ENCODE results near the gene ZNF804B.

Gene ZNF804B

DNA sequence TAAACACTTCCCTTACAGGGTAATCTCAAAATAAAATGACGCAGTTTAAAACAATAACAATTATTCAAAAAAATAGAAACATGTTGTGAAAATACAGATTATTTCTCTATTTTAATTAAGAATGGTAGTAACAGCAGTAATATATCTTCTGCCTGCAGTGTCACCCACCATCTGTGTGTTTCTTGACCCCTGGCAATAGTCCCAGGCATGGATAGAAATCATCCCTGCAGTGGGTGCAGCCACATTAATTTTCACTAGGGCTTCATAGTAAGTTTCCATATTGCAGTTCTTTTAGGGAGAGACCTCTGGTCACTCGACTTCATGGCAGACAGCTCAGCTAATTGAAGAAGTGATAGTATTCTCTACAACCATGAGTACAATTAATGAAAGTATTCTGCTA is 506.1 kb downstream of the ZNF804B start:
- no peak for DNase-seq (ENCODE audit: low spot score)

DNA sequence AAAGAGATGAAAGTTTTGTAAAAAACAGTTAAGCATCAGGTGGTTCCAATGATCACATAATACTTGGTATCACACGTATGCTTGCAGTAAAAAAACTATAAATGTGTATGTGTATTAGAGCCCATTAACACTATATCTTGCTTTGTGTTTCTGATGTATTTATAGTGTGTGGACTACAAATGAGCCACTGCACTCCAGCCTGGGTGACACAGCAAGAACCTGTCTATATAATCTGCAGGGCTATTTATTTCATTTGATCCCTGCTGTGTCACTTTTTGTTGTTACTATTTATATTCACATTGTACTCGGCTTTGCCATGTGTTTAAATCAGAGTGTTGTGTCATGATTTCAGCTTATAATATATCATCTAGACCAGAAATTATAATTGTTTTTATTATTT is 523.8 kb downstream of the ZNF804B start:
- no peak for DNase-seq (ENCODE audit: low spot score)

DNA sequence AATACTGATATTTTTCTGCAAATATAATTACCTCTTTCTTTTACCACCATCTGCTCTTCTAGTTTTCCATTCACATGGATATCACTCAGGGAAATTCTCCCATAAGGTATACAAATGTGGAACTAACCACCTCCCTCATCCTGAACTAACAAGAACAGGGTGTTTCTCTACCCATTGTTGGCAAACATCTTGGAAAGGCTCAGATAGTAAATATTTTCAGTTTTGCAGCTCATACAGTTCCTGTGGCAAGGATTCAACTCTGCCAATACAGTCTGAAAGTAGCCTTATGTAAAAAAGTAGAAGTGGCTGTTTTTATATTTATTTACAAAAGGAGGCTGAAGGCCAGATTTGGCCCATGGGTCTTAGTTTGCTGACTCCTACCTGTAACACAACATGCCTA is 549.0 kb downstream of the ZNF804B start:
- no peak for DNase-seq (ENCODE audit: low spot score)

DNA sequence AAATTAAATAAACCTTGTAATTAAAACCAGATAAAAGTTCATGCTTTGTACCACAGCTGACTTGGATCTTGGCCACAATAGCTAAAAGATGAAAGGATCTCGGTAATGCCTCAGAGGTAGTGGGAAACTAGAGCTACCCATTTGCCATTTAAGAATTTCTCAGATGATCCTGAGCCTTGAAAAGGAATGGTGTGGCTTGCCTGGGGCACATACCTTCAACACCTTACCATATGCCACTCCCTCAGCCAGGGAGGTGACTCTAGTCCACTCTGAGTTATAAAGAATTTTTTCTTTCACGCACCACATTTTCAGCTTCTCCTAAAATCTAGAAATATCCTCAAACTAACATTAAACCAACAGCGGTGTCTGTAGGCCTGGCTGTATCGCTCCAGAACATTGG is 552.4 kb downstream of the ZNF804B start:
- DNase-seq (ENCODE audit: low spot score): no peak

DNA sequence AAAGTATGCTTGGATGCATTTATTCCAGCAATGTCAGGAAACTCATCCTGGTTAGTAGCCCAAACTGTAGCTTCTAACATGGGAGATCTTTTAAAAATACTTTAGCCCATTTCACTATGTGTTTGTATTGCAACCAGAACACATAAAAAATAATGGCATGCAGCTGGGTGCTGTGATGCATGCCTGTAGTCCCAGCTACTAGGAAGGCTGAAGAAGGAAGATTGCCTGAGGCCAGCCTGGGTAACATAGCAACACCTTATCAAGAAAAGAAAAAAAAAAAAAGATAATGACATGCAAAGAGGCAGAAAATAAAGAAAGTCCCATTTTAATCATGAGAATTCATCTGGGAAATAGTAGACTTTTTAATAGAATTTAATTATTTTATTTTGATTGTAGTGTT is 553.1 kb downstream of the ZNF804B start:
- DNase-seq (ENCODE audit: low spot score): no peak

DNA sequence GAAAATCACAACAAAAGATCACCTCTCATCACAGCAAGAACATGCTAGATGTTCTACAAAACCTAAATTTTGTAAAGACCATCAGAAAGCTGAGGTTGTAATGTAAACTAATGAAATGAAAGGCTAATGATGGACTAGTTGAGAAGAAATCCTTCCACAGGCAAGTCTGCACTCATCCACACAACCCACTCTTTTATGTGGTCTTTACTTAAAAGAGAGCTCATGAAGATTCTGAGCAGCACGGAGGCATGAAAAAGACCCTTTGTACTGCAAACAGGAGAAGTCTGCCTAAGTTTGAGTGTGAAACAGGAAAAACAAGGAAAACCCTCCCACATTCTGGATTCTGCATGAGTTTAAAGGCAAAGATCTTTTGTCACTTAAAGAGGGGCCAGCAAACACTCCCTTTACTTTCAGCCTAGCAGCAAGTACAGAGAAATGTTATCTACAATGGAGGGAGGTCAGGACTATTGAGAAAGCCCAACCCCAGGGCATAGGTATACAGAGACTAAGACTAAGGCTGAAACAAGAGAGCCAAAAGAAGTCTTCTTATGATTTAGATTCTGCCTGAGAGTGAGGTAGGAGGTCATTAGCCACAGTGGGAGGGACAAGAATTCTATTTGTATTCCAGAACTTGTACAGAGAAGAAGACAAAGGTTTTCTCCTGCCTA is 557.2 kb downstream of the ZNF804B start:
- DNase-seq (ENCODE audit: low spot score): no peak

DNA sequence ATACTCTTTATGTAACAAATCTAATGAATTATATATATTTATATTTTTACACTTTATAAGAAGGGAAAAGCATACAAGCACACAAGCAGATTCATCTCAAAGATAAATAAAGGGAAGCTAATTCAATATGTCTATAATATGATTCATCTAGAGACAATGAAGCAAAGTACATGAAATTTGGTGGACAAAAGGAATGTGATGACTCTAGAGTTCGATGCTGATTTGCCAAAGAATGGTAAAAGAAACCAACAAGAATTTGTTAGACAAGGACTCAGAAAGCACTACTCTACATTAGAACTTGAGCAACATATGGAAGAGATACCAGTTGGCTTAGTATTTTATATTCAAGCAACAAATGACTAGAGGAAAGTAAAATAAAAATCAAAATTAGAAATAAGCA is 572.5 kb downstream of the ZNF804B start:
- DNase-seq (ENCODE audit: low spot score): no peak

DNA sequence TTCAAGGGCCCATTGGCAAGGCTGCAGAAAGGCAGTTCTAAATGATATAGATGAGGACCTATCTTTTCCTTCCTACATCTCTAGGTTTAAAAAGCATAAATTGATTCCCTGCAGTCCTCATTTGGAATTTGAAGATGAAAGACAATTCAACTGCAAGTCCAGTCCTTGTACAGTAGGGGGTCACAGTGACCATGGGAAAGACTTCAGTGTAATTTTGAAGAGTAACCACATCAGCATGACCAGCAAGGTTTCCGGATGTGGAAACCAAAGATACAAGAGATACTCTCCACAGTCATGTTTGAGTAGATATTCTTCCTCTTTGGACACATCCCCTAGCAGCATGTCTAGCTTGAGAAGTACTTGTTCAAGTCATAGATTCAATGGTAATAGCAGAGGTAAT is 575.3 kb downstream of the ZNF804B start:
- DNase-seq (ENCODE audit: low spot score): no peak

DNA sequence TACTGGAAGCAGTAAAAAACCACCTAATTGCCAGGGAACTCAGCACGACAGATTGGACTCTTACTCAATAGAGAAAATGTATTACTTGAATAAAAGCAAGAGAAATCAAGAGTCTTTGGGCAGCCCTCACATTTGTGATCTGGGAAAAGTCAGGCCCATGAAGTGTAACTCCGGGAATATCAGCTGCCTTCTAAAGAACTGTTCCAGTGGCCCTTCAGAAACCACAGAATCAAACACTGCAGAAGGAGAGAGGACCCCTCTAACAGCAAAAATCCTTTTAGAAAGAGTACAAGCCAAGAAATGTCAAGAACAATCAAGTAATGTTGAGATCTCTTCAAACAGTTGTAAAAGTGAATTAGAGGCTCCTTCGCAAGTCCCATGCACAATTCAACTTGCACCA is 576.0 kb downstream of the ZNF804B start:
- DNase-seq (ENCODE audit: low spot score): no peak

DNA sequence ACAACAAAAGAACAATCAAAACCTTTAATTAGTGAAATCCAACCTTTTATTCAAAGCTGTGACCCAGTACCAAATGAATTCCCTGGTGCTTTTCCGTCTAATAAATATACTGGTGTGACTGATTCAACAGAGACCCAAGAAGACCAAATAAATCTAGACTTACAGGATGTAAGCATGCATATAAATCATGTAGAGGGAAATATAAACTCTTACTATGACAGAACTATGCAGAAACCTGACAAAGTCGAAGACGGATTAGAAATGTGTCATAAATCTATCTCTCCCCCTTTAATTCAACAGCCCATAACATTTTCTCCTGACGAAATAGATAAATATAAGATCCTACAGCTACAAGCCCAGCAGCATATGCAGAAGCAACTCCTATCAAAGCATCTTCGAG is 576.6 kb downstream of the ZNF804B start:
- no peak for DNase-seq (ENCODE audit: low spot score)

DNA sequence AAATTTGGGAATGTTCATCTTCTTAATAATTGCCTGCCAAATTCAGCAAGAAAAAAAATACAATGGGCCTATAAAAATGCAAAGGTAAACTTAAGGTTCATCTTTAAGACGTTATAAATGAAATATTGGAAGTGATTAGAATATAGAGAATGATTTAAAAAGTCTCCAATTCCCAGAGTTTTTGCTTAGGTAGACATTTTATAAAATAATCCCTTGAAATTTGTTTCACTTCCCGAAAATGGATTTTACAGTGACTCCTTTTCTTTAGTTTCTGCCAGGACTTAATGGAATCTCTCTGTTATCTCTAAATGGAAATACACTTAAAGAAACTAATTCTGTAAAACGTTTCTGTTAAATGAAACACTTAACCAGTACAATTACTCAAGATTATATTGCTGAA is 580.2 kb downstream of the ZNF804B start:
- DNase-seq (ENCODE audit: low spot score): no peak

DNA sequence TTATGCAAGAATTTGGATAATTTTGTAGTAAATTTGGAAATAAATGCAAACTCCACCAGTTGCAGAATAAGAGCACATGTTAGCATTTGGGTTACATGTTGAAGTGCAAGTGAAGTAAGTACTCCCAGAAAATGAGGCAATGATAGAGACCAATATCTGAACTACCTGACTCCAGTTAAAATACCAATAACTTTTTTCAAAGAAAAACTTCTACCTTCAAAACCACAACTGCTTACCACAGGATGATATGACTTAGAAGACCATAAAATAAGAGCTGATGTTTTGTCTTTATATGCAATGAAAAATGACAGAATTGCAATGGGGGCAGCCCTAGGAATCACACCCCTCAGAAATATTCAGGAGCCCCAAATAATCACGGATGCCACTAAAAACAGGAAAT is 597.6 kb downstream of the ZNF804B start:
- DNase-seq (ENCODE audit: low spot score): no peak

DNA sequence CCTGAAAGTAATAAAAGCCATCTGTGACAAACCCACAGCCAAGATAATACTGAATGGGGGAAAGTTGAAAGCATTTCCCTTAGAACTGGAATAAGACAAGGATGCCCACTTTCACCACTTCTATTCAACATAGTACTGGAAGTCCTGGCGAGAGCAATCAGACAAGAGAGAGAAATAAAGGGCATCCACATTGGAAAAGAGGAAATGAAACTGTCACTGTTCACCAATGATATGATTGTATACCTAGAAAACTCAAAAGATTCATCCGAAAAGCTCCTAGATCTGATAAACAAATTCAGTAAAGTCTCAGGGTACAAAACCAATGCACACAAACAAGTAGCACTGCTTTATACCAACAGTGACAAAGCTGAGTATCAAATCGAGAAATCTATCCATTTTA is 617.7 kb downstream of the ZNF804B start:
- no peak for DNase-seq (ENCODE audit: low spot score)

DNA sequence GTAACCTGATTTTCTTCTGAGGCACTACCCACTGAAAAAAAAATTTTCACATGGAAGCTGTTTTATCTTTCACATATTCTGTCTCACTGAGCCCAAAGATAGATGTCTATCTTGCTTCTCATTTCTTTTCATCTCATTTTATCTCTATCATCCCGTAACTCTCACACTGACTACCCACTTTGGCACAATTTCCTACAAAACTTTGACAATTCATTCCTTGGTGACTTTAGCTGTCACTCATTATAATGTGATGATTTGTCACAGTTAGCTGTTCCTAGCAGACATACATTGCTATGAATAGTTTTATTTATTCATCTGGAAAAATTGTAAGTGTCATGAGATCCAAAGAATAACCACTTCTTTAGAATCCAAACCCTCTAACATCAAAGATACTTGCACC is 625.9 kb downstream of the ZNF804B start:
- no peak for DNase-seq (ENCODE audit: low spot score)
